HG03175 (cell line): ENCODE measurements around the gene C5orf52.
"Not testable (repeated sequence)": the region's sequence is repeated elsewhere in the genome, so short reads cannot be mapped to it uniquely, and the experiment has no call there.

Source experiments
- ATAC-seq: cut with Tn5 transposase; IDR thresholded peaks from one replicate; pipeline ENCODE4 v1.9.1; 2021; ENCODE audit warnings: mild to moderate bottlenecking, moderate library complexity; ENCODE audit not compliant: unreplicated experiment

Gene C5orf52

GRCh38 chr5:157719245-157719644, 47.9 kb downstream of the C5orf52 start:
- no peak for ATAC-seq

- ATAC-seq: no peak
Observed at GRCh38 chr5:157721159-157721558, 49.8 kb downstream of the C5orf52 start.

- not testable (repeated sequence) for ATAC-seq
Observed at GRCh38 chr5:157722895-157723294, 51.6 kb downstream of the C5orf52 start.

GRCh38 chr5:157726607-157727006, 55.3 kb downstream of the C5orf52 start:
- not testable (repeated sequence) for ATAC-seq

- not testable (repeated sequence) for ATAC-seq
Observed at GRCh38 chr5:157727858-157728257, 56.5 kb downstream of the C5orf52 start.
